Non-pigmented ciliary epithelial cell (primary cell): ENCODE data around the gene NUDT1.
"Not testable (repeated sequence)": the region's sequence is repeated elsewhere in the genome, so short reads cannot be mapped to it uniquely, and the experiment has no call there.

Experiments used
- DNase-seq: peaks from one replicate; pipeline ENCODE4 v3.0.0-alpha.2; 2010; ENCODE audit warnings: low read depth

Gene NUDT1

GRCh38 chr7:2249744-2250323 lies 7.8 kb downstream of the NUDT1 start:
- DNase-seq, result no peak

- DNase-seq, result no peak
Measured at GRCh38 chr7:2251381-2251780, 9.4 kb downstream of the NUDT1 start.

- no peak for DNase-seq
Measured at GRCh38 chr7:2251841-2252771, 10.1 kb downstream of the NUDT1 start.

DNA sequence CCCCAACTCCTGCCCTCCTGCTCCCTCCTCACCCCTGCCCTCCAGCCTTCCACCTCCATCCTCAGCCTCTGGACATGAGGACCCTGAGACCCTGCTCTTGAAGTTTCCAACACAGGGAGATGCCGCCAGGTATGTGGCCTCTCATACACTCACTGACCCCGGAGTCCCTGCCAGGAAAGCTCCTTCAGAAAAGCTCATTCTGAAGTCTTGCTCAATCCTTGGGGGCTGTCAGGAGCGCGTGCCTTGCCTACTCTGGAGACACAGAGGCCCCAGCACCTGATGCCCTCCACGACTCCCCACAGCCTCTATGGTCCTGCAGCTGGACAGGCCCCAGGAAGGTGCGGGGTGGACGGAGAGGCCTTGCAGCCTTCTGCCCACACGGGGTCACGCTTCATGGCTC lies 11.0 kb downstream of the NUDT1 start:
- no peak for DNase-seq

DNA sequence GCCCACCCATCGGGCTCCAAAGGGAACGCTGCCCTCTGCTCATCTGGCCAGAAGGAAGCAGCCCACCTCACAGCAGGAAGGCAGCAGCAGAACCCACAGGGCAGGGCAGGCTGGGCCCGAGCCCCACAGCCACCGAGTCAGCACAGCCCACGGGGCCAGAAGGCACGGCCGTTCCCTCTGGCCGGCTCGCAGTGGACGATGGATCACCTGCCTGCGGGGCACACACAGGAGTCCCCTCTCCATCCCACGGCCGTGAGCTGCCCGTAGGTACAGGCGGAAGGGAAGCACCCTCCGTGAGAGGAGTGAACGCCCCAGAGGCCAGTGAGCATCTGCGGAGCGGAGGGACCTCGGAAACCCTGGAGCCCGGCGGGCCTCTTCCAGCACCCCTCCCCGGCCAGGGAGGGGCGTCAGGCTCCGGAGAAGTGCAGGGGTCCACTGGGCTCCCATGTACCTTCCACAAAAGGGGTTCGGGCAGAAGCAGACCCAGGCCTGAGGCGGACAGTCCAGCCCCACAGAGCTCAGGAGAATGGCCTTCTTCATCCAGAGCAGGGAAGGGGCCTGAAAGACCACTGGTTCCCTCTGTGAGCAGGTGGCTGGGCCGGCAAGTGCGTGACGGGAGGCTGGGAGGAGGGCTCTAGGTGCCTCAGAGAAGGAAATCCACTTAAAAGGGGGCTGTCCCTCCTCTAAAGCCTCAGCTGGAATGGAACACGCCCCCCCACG lies 11.7 kb downstream of the NUDT1 start:
- DNase-seq, result no peak

GRCh38 chr7:2254429-2255144 lies 12.6 kb downstream of the NUDT1 start:
- no peak for DNase-seq

- no peak for DNase-seq
Measured at GRCh38 chr7:2255145-2256139, 13.4 kb downstream of the NUDT1 start.

DNA sequence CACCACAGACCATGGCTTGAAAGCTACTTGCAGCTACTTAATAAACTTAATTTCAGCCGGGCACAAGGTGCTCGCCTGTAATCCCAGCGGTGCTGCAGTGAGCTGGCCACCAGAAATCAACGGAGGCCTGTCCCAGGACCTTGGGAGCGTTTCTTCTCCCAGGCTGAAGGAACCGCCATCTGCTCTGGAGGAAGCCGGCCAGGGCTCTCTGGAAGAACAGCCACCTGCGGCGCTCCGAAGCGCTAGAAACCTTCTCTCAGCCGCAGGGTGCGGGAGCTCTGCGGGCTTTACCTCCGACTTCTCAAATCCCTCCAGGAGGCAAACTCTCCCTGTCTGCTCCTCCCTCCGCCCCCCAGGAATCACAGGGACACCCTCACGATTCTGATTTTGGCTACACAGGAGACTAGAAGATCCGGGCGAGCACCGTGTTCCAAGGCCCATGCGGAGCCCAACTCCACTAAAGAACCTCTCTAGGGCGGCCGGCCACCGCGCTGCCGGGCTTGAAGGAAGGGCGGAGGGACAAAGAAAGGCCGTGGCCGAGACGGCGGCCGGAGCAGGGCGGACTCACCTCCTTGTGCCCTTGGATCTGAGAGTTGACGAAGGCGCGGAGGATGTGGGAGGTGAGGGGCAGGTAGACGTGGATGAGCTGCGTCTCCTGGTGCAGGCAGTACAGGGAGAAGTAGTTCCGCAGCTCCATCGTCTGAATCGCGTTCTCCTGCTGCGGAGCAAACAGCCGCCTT lies 14.4 kb downstream of the NUDT1 start:
- no peak for DNase-seq

DNA sequence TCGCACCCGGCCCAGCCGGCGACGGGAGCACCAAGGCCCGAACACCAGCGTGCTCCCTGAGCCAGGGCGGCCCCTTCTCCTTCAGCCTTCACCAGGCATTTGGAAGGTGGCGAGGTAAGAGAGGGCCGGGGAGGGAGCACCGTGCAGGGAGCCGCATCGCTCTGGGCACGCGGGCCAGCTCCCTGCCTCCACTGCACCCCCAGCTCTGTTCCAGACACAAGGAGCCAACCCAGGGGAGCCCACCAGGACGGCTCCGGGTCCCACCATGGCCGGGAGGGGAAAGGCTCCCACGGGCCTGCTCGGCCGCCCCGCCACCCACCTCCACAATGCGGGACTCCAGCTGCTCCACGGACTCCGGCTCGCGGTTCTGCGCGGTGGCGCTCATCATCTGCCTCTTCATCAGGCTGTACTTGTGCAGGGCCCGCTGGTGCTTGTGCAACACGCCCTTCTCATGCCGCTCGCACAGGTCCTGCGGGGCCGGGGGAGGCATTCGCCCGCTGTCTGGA lies 15.1 kb downstream of the NUDT1 start:
- DNase-seq, result no peak

DNA sequence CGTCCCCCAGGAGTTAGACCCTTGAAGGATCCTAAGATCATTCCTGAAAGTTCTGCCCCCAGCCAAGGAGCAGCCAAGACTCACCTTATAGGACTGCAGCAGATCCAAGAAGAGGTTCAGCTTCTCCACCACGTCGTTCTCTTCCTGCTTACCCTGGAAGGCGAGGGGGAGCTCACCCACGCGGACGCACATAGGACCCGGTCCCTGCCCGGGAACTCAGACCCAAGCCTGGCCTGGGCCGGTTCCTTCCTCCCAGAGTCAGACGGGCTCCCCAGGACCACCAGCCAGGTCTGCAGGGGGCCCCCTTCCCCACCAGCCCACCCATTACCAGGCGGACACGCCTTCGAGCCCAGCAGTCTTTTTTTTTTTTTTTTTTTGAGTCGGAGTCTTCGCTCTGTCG lies 15.6 kb downstream of the NUDT1 start:
- no peak for DNase-seq

- no peak for DNase-seq
Measured at GRCh38 chr7:2258661-2259365, 16.8 kb downstream of the NUDT1 start.

DNA sequence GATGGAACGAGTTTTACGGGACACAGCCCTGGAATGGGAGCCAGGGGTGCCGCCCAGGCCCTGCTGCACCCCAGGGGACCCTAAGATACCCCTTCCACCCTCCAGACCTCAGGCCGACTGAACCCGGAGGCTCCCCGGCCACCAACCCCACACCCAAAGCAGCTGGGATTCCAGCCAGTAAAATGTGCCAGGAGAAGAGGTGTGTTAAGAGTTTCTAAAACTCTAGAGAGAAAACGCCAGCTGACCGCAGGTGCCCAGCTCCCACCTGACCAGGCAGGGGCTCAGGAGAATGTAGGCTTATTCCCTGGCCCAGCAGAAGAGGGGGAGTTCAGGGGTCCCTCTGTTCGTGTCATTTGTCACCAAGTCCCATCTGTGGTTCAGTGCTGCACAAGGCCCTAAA lies 17.5 kb downstream of the NUDT1 start:
- DNase-seq, result no peak

DNA sequence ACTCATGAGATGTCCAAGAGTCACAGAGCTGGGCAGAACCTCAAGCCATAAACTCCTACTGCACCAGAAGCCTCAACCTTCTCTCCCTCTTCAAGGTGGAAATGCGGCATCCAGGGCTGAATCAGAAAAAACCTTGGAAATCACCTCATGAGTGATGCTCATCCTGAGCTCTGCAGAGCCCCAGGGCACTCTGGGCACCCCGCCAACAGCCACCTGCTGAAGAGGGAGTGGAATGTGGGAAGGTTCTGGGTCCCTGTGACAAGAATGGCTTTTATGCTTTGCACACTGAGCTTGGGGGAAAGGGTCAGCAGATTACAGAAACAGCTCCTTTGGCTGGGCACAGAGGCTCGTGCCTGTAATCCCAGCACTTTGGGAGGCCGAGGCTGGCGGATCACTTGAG lies 18.8 kb downstream of the NUDT1 start:
- no peak for DNase-seq

GRCh38 chr7:2261611-2262010 lies 19.6 kb downstream of the NUDT1 start:
- DNase-seq, result no peak

DNA sequence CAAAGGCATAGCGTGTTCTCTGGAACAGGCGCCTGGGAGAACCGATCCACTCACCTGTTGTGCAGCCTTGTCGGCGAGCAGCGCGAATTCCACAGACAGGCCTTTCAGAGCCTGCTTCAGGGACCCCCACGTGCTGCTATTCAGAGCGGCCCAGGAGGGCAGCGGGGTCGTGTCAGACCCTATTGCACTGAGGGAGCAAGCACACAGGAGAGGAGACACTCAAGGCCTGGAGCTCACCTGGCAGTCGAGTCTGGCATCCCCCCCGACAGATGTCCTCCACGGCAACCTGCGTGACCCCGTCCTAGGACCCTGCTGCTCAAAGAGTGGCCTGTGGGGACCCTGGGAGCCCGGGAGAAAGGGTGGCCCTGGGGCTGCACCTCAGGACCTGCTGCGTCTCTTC lies 21.1 kb downstream of the NUDT1 start:
- no peak for DNase-seq

- no peak for DNase-seq
Measured at GRCh38 chr7:2264158-2264557, 22.1 kb downstream of the NUDT1 start.

DNA sequence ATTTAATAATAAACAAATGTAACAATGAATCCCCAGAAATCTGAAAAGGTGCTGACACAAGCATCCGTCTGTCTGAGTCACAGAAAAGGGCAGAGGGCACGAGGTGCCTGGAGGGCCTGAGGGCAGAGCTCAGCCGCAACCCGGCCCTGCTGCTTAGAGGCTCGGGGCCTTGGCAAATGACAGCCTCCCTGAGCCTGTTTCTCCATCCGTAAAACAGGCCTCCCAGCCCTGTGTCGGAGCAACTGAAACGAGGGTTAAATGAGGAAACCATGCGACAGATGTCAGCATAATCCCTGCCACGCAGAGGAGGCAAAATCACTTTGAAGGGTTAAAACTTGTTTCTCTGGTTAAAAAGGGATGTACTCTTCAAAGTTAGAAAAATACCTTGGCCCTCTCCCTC lies 24.9 kb downstream of the NUDT1 start:
- DNase-seq, result no peak

DNA sequence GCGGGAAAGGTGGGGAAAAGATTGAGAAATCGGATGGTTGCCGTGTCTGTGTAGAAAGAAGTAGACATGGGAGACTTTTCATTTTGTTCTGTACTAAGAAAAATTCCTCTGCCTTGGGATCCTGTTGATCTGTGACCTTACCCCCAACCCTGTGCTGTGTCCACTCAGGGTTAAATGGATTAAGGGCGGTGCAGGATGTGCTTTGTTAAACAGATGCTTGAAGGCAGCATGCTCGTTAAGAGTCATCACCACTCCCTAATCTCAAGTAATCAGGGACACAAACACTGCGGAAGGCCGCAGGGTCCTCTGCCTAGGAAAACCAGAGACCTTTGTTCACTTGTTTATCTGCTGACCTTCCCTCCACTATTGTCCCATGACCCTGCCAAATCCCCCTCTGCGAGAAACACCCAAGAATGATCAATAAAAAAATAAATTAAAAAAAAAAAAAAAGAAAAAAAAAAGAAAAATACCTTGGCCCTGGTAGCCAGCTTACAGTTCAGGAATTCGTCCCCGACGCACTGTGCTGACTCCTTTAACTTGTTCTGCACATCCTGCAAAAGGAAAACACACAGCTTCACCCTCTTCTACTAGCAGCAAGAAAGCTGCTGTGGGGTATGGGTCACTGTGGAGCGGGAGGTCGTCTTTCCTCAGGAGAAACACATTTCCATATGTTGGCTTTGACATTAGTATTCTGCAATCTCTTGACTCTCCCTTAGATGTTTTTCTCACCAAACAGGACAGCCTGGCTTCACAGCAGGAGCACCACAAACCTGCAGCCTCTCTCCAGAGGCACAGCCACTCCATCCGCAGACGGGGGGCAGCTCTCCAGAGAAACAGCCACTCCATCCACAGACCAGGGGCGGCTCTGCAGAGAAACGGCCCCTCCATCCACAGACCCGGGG lies 27.3 kb downstream of the NUDT1 start:
- not testable (repeated sequence) for DNase-seq
